GM04504 (cell line): ENCODE measurements around the gene RPS2.
A peak's percentile ranks its signal among the peaks of the same experiment; 100 is the strongest.
"Not testable (repeated sequence)": the region's sequence is repeated elsewhere in the genome, so short reads cannot be mapped to it uniquely, and the experiment has no call there.

Experiments used
- DNase-seq: peaks from one replicate; pipeline ENCODE4 v3.0.0-alpha.2; 2012; ENCODE audit warnings: low read depth

The RPS2 gene

GRCh38 chr16:1962161-1963153 is 2.2 kb downstream of the RPS2 start:
- not testable (repeated sequence) for DNase-seq

GRCh38 chr16:1961651-1962067 is 3.0 kb downstream of the RPS2 start:
- no peak for DNase-seq

GRCh38 chr16:1960665-1961630 is 3.7 kb downstream of the RPS2 start:
- DNase-seq, result no peak

- peak; percentile 79 for DNase-seq
These were observed 5.2 kb downstream of the RPS2 start, which contains the start of gene NDUFB10 for GRCh38 chr16:1959269-1960039. NDUFB10 (plus strand) TSS chr16:1959538; CDS start chr16:1959625, 87 bp downstream.

- no peak for DNase-seq
These were observed 5.8 kb downstream of the RPS2 start for GRCh38 chr16:1958715-1959268.

GRCh38 chr16:1958143-1958491 is 6.5 kb downstream of the RPS2 start:
- DNase-seq, result not testable (repeated sequence)

GRCh38 chr16:1957434-1958142 is 7.0 kb downstream of the RPS2 start:
- DNase-seq, result not testable (repeated sequence)

- DNase-seq, result no peak
These were observed 10.9 kb downstream of the RPS2 start for GRCh38 chr16:1953734-1954133.

- DNase-seq, result no peak
These were observed 14.1 kb downstream of the RPS2 start for GRCh38 chr16:1950559-1950958.

- no peak for DNase-seq
These were observed 14.6 kb downstream of the RPS2 start for GRCh38 chr16:1950047-1950446.

- DNase-seq, result no peak
These were observed 15.1 kb downstream of the RPS2 start for GRCh38 chr16:1949507-1949906.

GRCh38 chr16:1947369-1947670 is 17.3 kb downstream of the RPS2 start:
- no peak for DNase-seq

GRCh38 chr16:1946495-1947368 is 17.9 kb downstream of the RPS2 start:
- no peak for DNase-seq

GRCh38 chr16:1945559-1946391 is 18.9 kb downstream of the RPS2 start:
- DNase-seq, result no peak

GRCh38 chr16:1944612-1945199 is 19.9 kb downstream of the RPS2 start:
- DNase-seq, result no peak

- peak; percentile 96 for DNase-seq
These were observed 21.6 kb downstream of the RPS2 start, which contains the start of gene MSRB1 for GRCh38 chr16:1942810-1943726. MSRB1 (minus strand) TSS chr16:1943199; CDS start chr16:1943156, 43 bp downstream.

GRCh38 chr16:1942047-1942809 is 22.4 kb downstream of the RPS2 start:
- DNase-seq, result no peak
